H9 (cell line): ENCODE measurements around the gene DCTN3. TPM values are rescaled to one million over a fixed set of nuclear protein-coding genes. Genes with fewer than 3 reads are reported as not detected.

ENCODE experiments used
- DNase-seq: peaks from one replicate; pipeline ENCODE4 v3.0.0-alpha.2; 2017
- H2AFZ ChIP-seq: one replicate; pipeline ENCODE4 v1.6.1; 2013; ENCODE audit warnings: mild to moderate bottlenecking, low read length, control low read depth, moderate library complexity
- H2AK5ac ChIP-seq: 2 replicates; pipeline ENCODE4 v1.6.1; 2013; ENCODE audit warnings: low read length, control low read depth, mixed read lengths; ENCODE audit not compliant: insufficient read length
- H2BK120ac ChIP-seq: one replicate; pipeline ENCODE4 v1.6.1; 2013; ENCODE audit warnings: low read depth, mild to moderate bottlenecking, low read length, control low read depth, inconsistent platforms; ENCODE audit not compliant: poor library complexity, severe bottlenecking
- H2BK12ac ChIP-seq: 2 replicates; pipeline ENCODE4 v1.6.1; 2013; ENCODE audit warnings: low read length, control low read depth, mixed read lengths, low read depth; ENCODE audit not compliant: insufficient read length
- H2BK15ac ChIP-seq: 2 replicates; pipeline ENCODE4 v1.6.1; 2013; ENCODE audit warnings: low read depth, low read length, control low read depth
- H2BK20ac ChIP-seq: one replicate; pipeline ENCODE4 v1.6.1; 2013; ENCODE audit warnings: low read depth, mild to moderate bottlenecking, low read length, control low read depth, inconsistent platforms; ENCODE audit not compliant: poor library complexity, severe bottlenecking
- H2BK5ac ChIP-seq: 2 replicates; pipeline ENCODE4 v1.6.1; 2013; ENCODE audit warnings: low read length, control low read depth, mixed read lengths; ENCODE audit not compliant: insufficient read length
- H3K14ac ChIP-seq: 2 replicates; pipeline ENCODE4 v1.6.1; 2013; ENCODE audit warnings: low read length, control low read depth; ENCODE audit not compliant: insufficient read depth
- H3K18ac ChIP-seq: 2 replicates; pipeline ENCODE4 v1.6.1; 2013; ENCODE audit warnings: low read depth, mild to moderate bottlenecking, mixed read lengths, low read length, control low read depth; ENCODE audit not compliant: insufficient read length
- H3K23ac ChIP-seq: 2 replicates; pipeline ENCODE4 v1.6.1; 2013; ENCODE audit warnings: low read length, control low read depth, mixed read lengths, low read depth; ENCODE audit not compliant: insufficient read length
- H3K23me2 ChIP-seq: 2 replicates; pipeline ENCODE4 v1.6.1; 2013; ENCODE audit warnings: low read depth, mild to moderate bottlenecking, mixed read lengths, low read length, control low read depth; ENCODE audit not compliant: insufficient read length, poor library complexity, severe bottlenecking
- H3K27ac ChIP-seq: 2 replicates; pipeline ENCODE4 v1.5.1; 2013; ENCODE audit warnings: low read length, control low read depth, mixed read lengths, low read depth; ENCODE audit not compliant: insufficient read length
- H3K27me3 ChIP-seq: 2 replicates; pipeline ENCODE4 v1.6.1; 2013; ENCODE audit warnings: low read length, control low read depth, inconsistent platforms; ENCODE audit not compliant: insufficient read depth
- H3K4ac ChIP-seq: 2 replicates; pipeline ENCODE4 v1.6.1; 2013; ENCODE audit warnings: low read depth, mild to moderate bottlenecking, control low read depth, inconsistent platforms, low read length, moderate library complexity
- H3K4me1 ChIP-seq: 2 replicates; pipeline ENCODE4 v1.6.1; 2013; ENCODE audit warnings: low read length, control low read depth, inconsistent platforms; ENCODE audit not compliant: insufficient read depth
- H3K4me2 ChIP-seq: 2 replicates; pipeline ENCODE4 v1.6.1; 2013; ENCODE audit warnings: low read length, control low read depth, mixed read lengths; ENCODE audit not compliant: insufficient read length, insufficient read depth
- H3K56ac ChIP-seq: 2 replicates; pipeline ENCODE4 v1.6.1; 2013; ENCODE audit warnings: low read depth, mild to moderate bottlenecking, mixed read lengths, low read length, control low read depth; ENCODE audit not compliant: insufficient read length
- H3K79me1 ChIP-seq: 2 replicates; pipeline ENCODE4 v1.6.1; 2013; ENCODE audit warnings: low read depth, mild to moderate bottlenecking, moderate library complexity, low read length, control low read depth, inconsistent platforms; ENCODE audit not compliant: insufficient read depth, poor library complexity, severe bottlenecking
- H3K79me2 ChIP-seq: 2 replicates; pipeline ENCODE4 v1.6.1; 2013; ENCODE audit warnings: low read length, control low read depth, inconsistent platforms; ENCODE audit not compliant: insufficient read depth
- H3K9ac ChIP-seq: 2 replicates; pipeline ENCODE4 v1.6.1; 2013; ENCODE audit warnings: low read length, control low read depth, mixed read lengths; ENCODE audit not compliant: insufficient read length; ENCODE audit errors: extremely low read depth
- H3K9me3 ChIP-seq: one replicate; pipeline ENCODE4 v1.6.1; 2013; ENCODE audit warnings: low read depth, low read length, inconsistent platforms; ENCODE audit not compliant: control insufficient read depth
- H3T11ph ChIP-seq: one replicate; pipeline ENCODE4 v1.6.1; 2013; ENCODE audit warnings: mild to moderate bottlenecking, low read length, control low read depth, inconsistent platforms
- H4K20me1 ChIP-seq: one replicate; pipeline ENCODE4 v1.6.1; 2013; ENCODE audit not compliant: control insufficient read depth, insufficient read length, insufficient read depth
- H4K5ac ChIP-seq: 2 replicates; pipeline ENCODE4 v1.6.1; 2013; ENCODE audit warnings: low read depth, mild to moderate bottlenecking, mixed read lengths, low read length, control low read depth; ENCODE audit not compliant: insufficient read length
- H4K8ac ChIP-seq: replicated peaks from 2 replicates; pipeline ENCODE4 v1.6.1; 2013; ENCODE audit warnings: low read length, control low read depth, mixed read lengths, low read depth; ENCODE audit not compliant: insufficient read length
- H4K91ac ChIP-seq: 2 replicates; pipeline ENCODE4 v1.6.1; 2013; ENCODE audit warnings: low read depth, mild to moderate bottlenecking, moderate library complexity, mixed read lengths, low read length, control low read depth; ENCODE audit not compliant: insufficient read length
- H3K27ac Mint-ChIP-seq, 3 experiments: 2 replicates in 2 of 3; 3 replicates in 1 of 3; pipeline ENCODE4 v1.8.0; 2020 to 2021; ENCODE audit warnings: mixed read lengths in 3 of 3, mild to moderate bottlenecking in 1 of 3, moderate library complexity in 1 of 3
- H3K27me3 Mint-ChIP-seq: 2 replicates; pipeline ENCODE4 v1.8.0; 2021; ENCODE audit warnings: low read depth, mild to moderate bottlenecking, moderate library complexity, mixed read lengths
- H3K36me3 Mint-ChIP-seq, 3 experiments: 2 replicates in 2 of 3; 3 replicates in 1 of 3; pipeline ENCODE4 v1.8.0; 2020 to 2021; ENCODE audit warnings: low read depth in 3 of 3, mixed read lengths in 3 of 3; ENCODE audit not compliant: insufficient read depth in 1 of 3
- H3K4me1 Mint-ChIP-seq, 2 experiments: 2 replicates each; pipeline ENCODE4 v1.8.0; 2020; ENCODE audit warnings: mixed read lengths in 2 of 2
- H3K4me3 Mint-ChIP-seq, 2 experiments: 2 replicates in 1 of 2; 3 replicates in 1 of 2; pipeline ENCODE4 v1.8.0; 2020 to 2021; ENCODE audit warnings: mild to moderate bottlenecking in 2 of 2, mixed read lengths in 2 of 2, moderate library complexity in 1 of 2
- H3K9me3 Mint-ChIP-seq, 2 experiments: 2 replicates in 1 of 2; 3 replicates in 1 of 2; pipeline ENCODE4 v1.8.0; 2020; ENCODE audit warnings: mild to moderate bottlenecking in 2 of 2, mixed read lengths in 2 of 2, moderate library complexity in 1 of 2
- CTCF ChIP-seq: fragments of 200-600 bp; sonication (generic); conservative IDR thresholded peaks from 3 replicates; pipeline ENCODE4 v1.8.0; 2021; ENCODE audit warnings: antibody characterized with exemption, mild to moderate bottlenecking
- WGBS: extraction: QIAGEN DNeasy Blood & Tissue Kit; methylation state at CpG from one replicate; pipeline ENCODE4 v1.1.7; 2013; ENCODE audit warnings: missing lambda C conversion rate, low lambda C conversion rate, mixed read lengths; ENCODE audit not compliant: insufficient read length; ENCODE audit errors: extremely low coverage; 5-methylcytosine and 5-hydroxymethylcytosine counted together
- total RNA-seq: library from RNA; stranded (reverse); gene quantifications from 2 replicates; pipeline ENCODE4 v1.2.1, GENCODE V29; 2021

DCTN3 gene
- total RNA-seq, 1 experiment from 2014 or later: 40.0 TPM

DNA sequence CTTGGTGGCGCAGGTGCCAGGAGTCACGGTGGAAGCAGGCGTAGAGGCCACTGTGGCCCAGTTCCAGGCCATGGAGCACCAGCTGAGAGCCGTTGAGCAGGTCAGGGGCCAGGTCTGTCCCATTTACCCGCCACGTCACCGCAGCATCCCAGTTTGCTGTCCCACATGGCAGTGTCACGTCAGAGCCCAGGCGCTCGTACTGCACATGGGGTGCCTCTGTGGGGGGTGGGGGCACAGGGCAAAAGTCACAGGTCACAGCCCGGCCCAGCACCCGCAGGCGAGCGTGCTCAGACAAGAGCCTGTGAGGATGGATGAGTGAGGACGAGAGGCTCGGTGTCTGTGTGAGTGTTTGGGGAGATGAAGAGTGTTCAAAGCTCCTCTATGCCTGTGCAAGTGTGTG, 55.7 kb downstream of the DCTN3 start:
- Histone ChIP-seq H3K9ac (no peak overlapping the region), H4K20me1 (no peaks in the 10 kb centered on the region), H3T11ph (no peak overlapping the region), H2BK15ac (no peak overlapping the region), H2AFZ (no peak overlapping the region), H3K23me2 (no peaks in the 10 kb centered on the region), H3K27ac (no peak overlapping the region), H2BK20ac (no peak overlapping the region), H3K27me3 (no peaks in the 10 kb centered on the region), H3K18ac (no peak overlapping the region), H4K91ac (no peak overlapping the region), H3K4ac (no peak overlapping the region), H3K23ac (no peak overlapping the region), H2BK12ac (no peak overlapping the region), H3K14ac (no peak overlapping the region), H3K56ac (no peak overlapping the region), H4K8ac (no peak overlapping the region), H2BK5ac (no peak overlapping the region), H3K9me3 (no peaks in the 10 kb centered on the region), H3K79me1 (no peaks in the 10 kb centered on the region), H2BK120ac (no peak overlapping the region), H2AK5ac (no peak overlapping the region), H4K5ac (no peak overlapping the region), H3K4me1 (peaks cover 4% of the 10 kb centered on the region; the same call in 1 of the 2 replicates), H3K4me2 (no peak overlapping the region), H3K79me2 (no peaks in the 10 kb centered on the region)
- WGBS: no CpG with 5 or more reads among the region's 16 CpGs
- DNase-seq: no peak
- no peak overlapping the region for H3K27ac Mint-ChIP-seq
- H3K27me3 Mint-ChIP-seq: peaks cover 39% of the 10 kb centered on the region
- H3K4me1 Mint-ChIP-seq: peaks cover 19 to 37% of the 10 kb centered on the region in 2 experiments
- TF ChIP-seq CTCF: no peak
- no peak overlapping the region for H3K4me3 Mint-ChIP-seq
- no peaks in the 10 kb centered on the region for H3K36me3 Mint-ChIP-seq
- H3K9me3 Mint-ChIP-seq: 0 out of 5 replicates have a peak, but pooled peaks cover 0 to 2% of the 10 kb centered on the region in 2 experiments

Other genes with a start within 250 kb of the DCTN3 start
- 5.6 and 5.7 TPM in 2 replicates for gene MYORG, start 243.6 kb downstream of the DCTN3 start, total RNA-seq
- 16.7 and 17.5 TPM in 2 replicates for gene FAM219A, start 161.9 kb downstream of the DCTN3 start, total RNA-seq
- 0.22 and 0.83 TPM in 2 replicates for gene DNAI1, start 161.7 kb downstream of the DCTN3 start, total RNA-seq
- gene ENHO, start 97.5 kb downstream of the DCTN3 start, total RNA-seq: 11.3 and 14.5 TPM in 2 replicates
- 0.55 and 1.3 TPM in 2 replicates for gene CNTFR, start 30.8 kb downstream of the DCTN3 start, total RNA-seq
- gene RPP25L, start 8.4 kb downstream of the DCTN3 start, total RNA-seq: 16.4 and 17.2 TPM in 2 replicates
- not detected in 2 replicates for gene ARID3C, start 8.6 kb upstream of the DCTN3 start, total RNA-seq
- gene SIGMAR1, start 17.3 kb upstream of the DCTN3 start, total RNA-seq: 68.2 and 68.3 TPM in 2 replicates
- 39.2 and 41.5 TPM in 2 replicates for gene GALT, start 26.2 kb upstream of the DCTN3 start, total RNA-seq
- 8.7 and 8.9 TPM in 2 replicates for gene IL11RA, start 31.7 kb upstream of the DCTN3 start, total RNA-seq
- 0.28 and 1.0 TPM in 2 replicates for gene CCL27, start 42.2 kb upstream of the DCTN3 start, total RNA-seq
- gene CCL19, start 70.8 kb upstream of the DCTN3 start, total RNA-seq: not detected in 2 replicates
- not detected in 2 replicates for gene CCL21, start 89.6 kb upstream of the DCTN3 start, total RNA-seq